B cell (primary cell): ENCODE data around the gene TAF6. TPM values are rescaled to one million over a fixed set of nuclear protein-coding genes. Genes with fewer than 3 reads are reported as not detected.

ENCODE experiments used
- ATAC-seq: fragments of 200-7000 bp; cut with Tn5 transposase; one replicate; pipeline ENCODE4 v1.10.0; 2021; ENCODE audit warnings: low read depth, mild to moderate bottlenecking, moderate number of reproducible peaks, moderate library complexity
- CTCF ChIA-PET: fragments of 350-600 bp; sonication (Branson Sonifier 250); formaldehyde crosslinking; loops from one replicate; lab custom pipeline; 2021; ENCODE audit warnings: antibody characterized with exemption, inconsistent platforms; lab: Charles Lee
- POLR2A ChIA-PET: fragments of 350-600 bp; sonication (Branson Sonifier 250); formaldehyde crosslinking; loops from one replicate; lab custom pipeline; 2021; ENCODE audit warnings: antibody characterized with exemption; lab: Charles Lee
- DNase-seq: peaks from one replicate; pipeline ENCODE4 v3.0.0; 2013
- H2AFZ ChIP-seq: 2 replicates; pipeline ENCODE4 v1.6.1; 2012; ENCODE audit warnings: mild to moderate bottlenecking, low read depth, low read length; ENCODE audit not compliant: insufficient read depth, poor library complexity, severe bottlenecking
- H3K27ac ChIP-seq, 2 donors: 1 replicate in 1 of 2; 2 replicates in 1 of 2; pipeline ENCODE4 v1.5.1; 2012 to 2013; ENCODE audit warnings: low read length in 2 of 2, mild to moderate bottlenecking in 2 of 2, moderate library complexity in 1 of 2
- H3K27me3 ChIP-seq, 4 experiments: fragments of 200-600 bp in 1 of 4; sonication (generic) in 1 of 4; replicated peaks in 1 of 4; 1 replicate in 2 of 4; 2 replicates in 2 of 4; pipeline versions ENCODE4 v1.6.1 to v1.7.0; 2013 to 2016; ENCODE audit warnings: low read length in 3 of 4, mild to moderate bottlenecking in 2 of 4, mixed read lengths in 1 of 4, moderate library complexity in 1 of 4; ENCODE audit not compliant: insufficient read depth in 4 of 4, control insufficient read depth in 3 of 4; ENCODE audit errors: control extremely low read depth in 1 of 4
- H3K36me3 ChIP-seq, 2 experiments: replicated peaks in 1 of 2; 1 replicate in 1 of 2; 2 replicates in 1 of 2; pipeline versions ENCODE4 v1.6.1 to v1.7.1; 2013; ENCODE audit warnings: low read length in 1 of 2; ENCODE audit not compliant: insufficient read depth in 2 of 2, control insufficient read depth in 1 of 2; ENCODE audit errors: control extremely low read depth in 1 of 2, extremely low read depth in 1 of 2
- H3K4me1 ChIP-seq, 2 donors: fragments of 200-600 bp in 1 of 2; sonication (generic) in 1 of 2; 1 replicate in 1 of 2; 2 replicates in 1 of 2; pipeline versions ENCODE4 v1.5.1 to v1.6.1; 2013 to 2017; ENCODE audit warnings: low read length in 2 of 2; ENCODE audit not compliant: control insufficient read depth in 2 of 2, insufficient read depth in 2 of 2
- H3K4me2 ChIP-seq: replicated peaks from 2 replicates; pipeline ENCODE3; 2012; ENCODE audit warnings: mild to moderate bottlenecking, low read depth, low read length; ENCODE audit not compliant: poor library complexity, severe bottlenecking
- H3K4me3 ChIP-seq, 5 experiments: fragments of 200-600 bp in 1 of 5; sonication (generic) in 1 of 5; 1 replicate in 3 of 5; 2 replicates in 2 of 5; pipeline versions ENCODE4 v1.5.1 to v1.7.0; 2011 to 2016; ENCODE audit warnings: low read length in 4 of 5, mild to moderate bottlenecking in 4 of 5, low read depth in 2 of 5, control low read depth in 1 of 5, moderate library complexity in 1 of 5; ENCODE audit not compliant: insufficient read depth in 1 of 5; ENCODE audit errors: control extremely low read depth in 1 of 5, extremely low read depth in 1 of 5
- H3K79me2 ChIP-seq: fragments of 200-600 bp; sonication (generic); one replicate; pipeline ENCODE4 v1.6.0; 2016; ENCODE audit warnings: low read length; ENCODE audit not compliant: control insufficient read depth, insufficient read depth
- H3K9ac ChIP-seq: fragments of 200-600 bp; sonication (generic); 2 replicates; pipeline ENCODE4 v1.6.1; 2017; ENCODE audit warnings: mild to moderate bottlenecking, low read length, moderate library complexity
- H3K9me3 ChIP-seq, 3 donors: one replicate each; pipeline versions ENCODE4 v1.6.1 to v1.7.1; 2013; ENCODE audit warnings: low read length in 2 of 3; ENCODE audit not compliant: control insufficient read depth in 2 of 3, insufficient read depth in 1 of 3; ENCODE audit errors: control extremely low read depth in 1 of 3
- H4K20me1 ChIP-seq: 2 replicates; pipeline ENCODE4 v1.6.0; 2012; ENCODE audit warnings: mild to moderate bottlenecking, low read length; ENCODE audit not compliant: insufficient read depth, control insufficient read depth, poor library complexity, severe bottlenecking
- H3K27ac Mint-ChIP-seq: one replicate; pipeline ENCODE4 v1.8.0; 2021; ENCODE audit warnings: mixed read lengths
- H3K27me3 Mint-ChIP-seq: one replicate; pipeline ENCODE4 v1.8.0; 2021; ENCODE audit warnings: mixed read lengths
- H3K4me1 Mint-ChIP-seq: one replicate; pipeline ENCODE4 v1.8.0; 2021; ENCODE audit warnings: mixed read lengths
- H3K4me3 Mint-ChIP-seq: one replicate; pipeline ENCODE4 v1.8.0; 2021; ENCODE audit warnings: mixed read lengths
- H3K9me3 Mint-ChIP-seq: one replicate; pipeline ENCODE4 v1.8.0; 2022; ENCODE audit warnings: mixed read lengths; ENCODE audit not compliant: insufficient read depth
- CTCF ChIP-seq: fragments of 200-600 bp; IDR thresholded peaks from one replicate; pipeline ENCODE4 v1.8.0; 2022; ENCODE audit warnings: antibody characterized with exemption, mild to moderate bottlenecking
- EZH2 ChIP-seq: IDR thresholded peaks from 2 replicates; pipeline ENCODE4 v1.6.1; 2012; ENCODE audit warnings: borderline replicate concordance, low read depth, mild to moderate bottlenecking, moderate library complexity, low read length; ENCODE audit not compliant: insufficient read depth, poor library complexity, severe bottlenecking
- WGBS: methylation state at CpG from one replicate; pipeline ENCODE4 v1.1.5; 2013; ENCODE audit warnings: missing lambda C conversion rate; ENCODE audit not compliant: insufficient coverage; 5-methylcytosine and 5-hydroxymethylcytosine counted together
- intact Hi-C: fragments of 100-400 bp; cut with micrococcal nuclease; formaldehyde crosslinking; loops from one replicate; pipeline ENCODE4 v1.10.0; 2022
- polyA plus RNA-seq: library from polyadenylated mRNA; depleted of rRNA; stranded (reverse); fragments of >200 nt; gene quantifications from 2 replicates; pipeline ENCODE4 v1.2.3, GENCODE V29; 2012
- total RNA-seq, 2 donors: library from RNA; stranded (reverse); fragments of 120-200 nt in 1 of 2; gene quantifications; 1 replicate in 1 of 2; 2 replicates in 1 of 2; pipeline versions ENCODE4 v1.2.3 to v1.2.4, GENCODE V29; 2013 to 2022

Gene TAF6
- total and polyA plus RNA-seq, 2 donors (not counting 1 experiment from before 2014, with no cell fraction given) = 48.3 to 65.8 TPM

DNA sequence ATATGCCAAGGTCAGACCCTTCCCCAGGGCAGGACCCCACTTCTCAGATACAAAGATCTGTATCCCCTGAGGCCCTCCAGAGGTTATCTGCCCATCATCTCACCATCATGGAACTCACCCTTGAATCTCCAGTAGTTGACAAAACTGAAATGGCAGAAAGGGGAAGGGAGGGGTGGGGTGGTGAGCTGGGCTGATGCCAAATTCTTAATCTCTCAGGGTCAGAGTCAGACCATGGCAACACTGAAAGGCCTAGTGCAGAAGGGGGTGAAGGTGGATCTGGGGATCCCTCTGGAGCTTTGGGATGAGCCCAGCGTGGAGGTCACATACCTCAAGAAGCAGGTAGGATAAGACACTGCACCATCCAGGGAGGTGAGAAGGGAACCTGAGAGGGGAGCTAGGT lies 3.4 kb upstream of the TAF6 start:
- Histone ChIP-seq H3K9me3 (no peaks in the 10 kb centered on the region), H3K27ac (no peak overlapping the region), H3K36me3 (no peaks in the 10 kb centered on the region), H3K4me1 (peaks cover 27 to 43% of the 10 kb centered on the region in 2 donors), H3K9ac (no peak overlapping the region), H3K27me3 (no peaks in the 10 kb centered on the region), H4K20me1 (no peaks in the 10 kb centered on the region), H3K4me3 (no peak overlapping the region), H3K79me2 (peaks cover 38% of the 10 kb centered on the region), H3K4me2 (no peak overlapping the region), H2AFZ (no peak overlapping the region)
- Mint-ChIP-seq H3K27ac (no peak overlapping the region), H3K27me3 (no peaks in the 10 kb centered on the region), H3K4me1 (peaks cover 52% of the 10 kb centered on the region), H3K9me3 (no peaks in the 10 kb centered on the region), H3K4me3 (no peak overlapping the region)
- DNase-seq = no peak
- intact Hi-C loops = no loop called here
- ChIA-PET POLR2A (interaction anchor here (0.7 to 2.9 kb wide), 2 partner anchors 21 to 153 kb away, joined by 6 to 14 read pairs; partner anchors contain the start of genes AP4M1 and MCM7), CTCF (interaction anchor here (0.9 to 1.2 kb wide), 3 partner anchors 8 to 143 kb away, joined by 3 to 5 read pairs (median 3); no protein-coding TSS in a partner anchor)
- TF ChIP-seq EZH2 (no peak), CTCF (no peak)
- ATAC-seq = no peak
- 100% methylated on average over 1 of the region's 1 CpG for WGBS

DNA sequence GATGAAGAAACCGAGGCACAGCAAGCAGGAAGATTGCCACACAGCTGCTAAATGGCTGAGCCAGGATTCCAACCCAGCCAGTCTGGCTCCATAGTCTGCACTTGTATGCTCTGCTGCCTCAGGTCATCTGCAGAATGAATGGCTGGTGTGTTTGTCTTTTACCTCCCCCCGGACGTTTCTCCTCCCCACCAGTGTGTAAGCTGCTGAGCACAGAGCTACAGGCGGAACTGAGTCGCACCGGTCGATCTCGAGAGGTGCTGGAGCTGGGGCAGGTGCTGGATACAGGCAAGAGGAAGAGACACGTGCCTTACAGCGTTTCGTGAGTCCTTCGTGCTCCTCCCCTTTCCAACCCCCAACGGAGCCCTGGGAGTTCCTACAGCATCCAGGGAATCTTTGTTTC lies 2.9 kb upstream of the TAF6 start:
- Histone ChIP-seq H3K27ac (no peak overlapping the region), H3K79me2 (peaks cover 38% of the 10 kb centered on the region), H3K4me2 (no peak overlapping the region), H3K36me3 (no peaks in the 10 kb centered on the region), H3K9me3 (no peaks in the 10 kb centered on the region), H3K4me1 (peaks cover 27 to 43% of the 10 kb centered on the region in 2 donors), H4K20me1 (no peaks in the 10 kb centered on the region), H2AFZ (no peak overlapping the region), H3K9ac (no peak overlapping the region), H3K4me3 (no peak overlapping the region), H3K27me3 (no peaks in the 10 kb centered on the region)
- Mint-ChIP-seq H3K4me1 (peaks cover 51% of the 10 kb centered on the region), H3K27me3 (no peaks in the 10 kb centered on the region), H3K9me3 (no peaks in the 10 kb centered on the region), H3K4me3 (no peak overlapping the region), H3K27ac (no peak overlapping the region)
- intact Hi-C loops = no loop called here
- CTCF ChIA-PET = interaction anchor here (1.0 to 1.2 kb wide), 2 partner anchors 9 to 10 kb away, joined by 3 to 5 read pairs; no protein-coding TSS in a partner anchor
- DNase-seq (no peak), ATAC-seq (no peak)
- POLR2A ChIA-PET = interaction anchor here (0.6 to 2.9 kb wide), 3 partner anchors 21 to 449 kb away, joined by 5 to 14 read pairs (median 6); partner anchors contain the start of genes AP4M1 and MCM7
- TF ChIP-seq EZH2 (no peak), CTCF (no peak)
- 98% methylated on average over 8 of the region's 13 CpGs for WGBS
